Activated T-cell treated with anti-CD3 and anti-CD28 coated beads for 48 hours (primary cell): Measurements from ENCODE around the gene EVA1B.

Experiments
- DNase-seq: peaks from one replicate; pipeline ENCODE4 v3.0.0-alpha.2; 2020; ENCODE audit warnings: low read depth

Gene EVA1B

DNA sequence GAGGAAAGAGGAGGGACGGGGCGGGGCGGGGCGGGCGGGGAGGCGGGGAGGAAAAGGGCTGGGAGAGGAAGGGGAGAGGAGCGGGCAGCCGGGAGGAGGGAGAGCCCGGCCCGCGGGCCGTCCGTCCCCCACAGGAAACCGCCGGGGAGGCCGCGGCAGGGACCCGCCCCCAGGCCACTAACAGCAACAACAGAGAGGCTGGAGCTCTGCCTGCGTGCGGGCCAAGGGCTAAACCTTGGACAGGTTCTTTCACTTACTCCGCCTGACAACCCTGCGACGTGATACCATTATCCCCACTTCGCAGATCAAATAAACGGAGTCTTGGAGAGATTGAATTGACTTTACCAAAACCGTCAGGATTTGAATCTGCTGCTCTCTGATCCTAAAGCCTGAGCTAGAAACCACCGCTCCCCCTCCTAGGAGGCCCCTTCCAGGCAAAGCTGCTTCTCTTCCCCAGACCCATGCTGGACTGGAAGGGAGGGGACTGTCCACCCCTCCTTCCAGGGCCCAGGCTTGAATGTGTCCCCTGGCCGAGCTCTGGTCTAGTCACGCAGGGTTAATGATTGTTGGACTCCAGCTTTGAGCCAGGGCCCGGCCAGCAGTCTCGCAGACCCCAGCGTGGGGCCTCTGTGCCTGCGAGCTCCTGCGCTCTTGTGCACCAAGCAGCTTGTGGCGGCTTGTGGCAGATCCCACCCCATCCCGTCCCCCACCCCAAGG is at the start of gene EVA1B:
Gene EVA1B, minus strand, starts transcription at position 10 of the 717 bp plus-strand sequence. CDS start 608 bp downstream, outside the sequence.
- peak; percentile 38 for DNase-seq

DNA sequence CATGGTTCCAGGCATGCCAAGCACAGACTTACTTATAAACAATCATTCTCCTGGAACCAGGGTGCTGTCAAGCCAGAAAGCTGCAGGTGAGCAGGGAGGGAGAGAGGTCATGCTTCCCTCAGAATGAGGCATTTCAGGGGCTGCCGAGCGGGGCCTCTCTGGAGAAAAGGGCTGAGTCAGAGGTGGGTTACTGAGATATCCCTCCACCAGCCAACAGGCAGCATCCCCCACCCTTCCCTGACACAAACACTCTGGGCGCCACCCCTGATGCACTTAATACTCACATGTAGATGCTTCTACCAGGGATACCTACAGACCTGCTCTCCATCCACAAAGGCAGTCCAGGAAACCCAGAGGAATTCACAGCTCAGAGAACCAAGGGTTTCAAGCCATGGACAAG is 49.2 kb upstream of the EVA1B start:
- DNase-seq: no peak

GRCh38 chr1:36369061-36369861 is 45.8 kb upstream of the EVA1B start:
- DNase-seq: peak; percentile 76

- DNase-seq: no peak
Measured at GRCh38 chr1:36367798-36368197, 44.4 kb upstream of the EVA1B start.

GRCh38 chr1:36367066-36367465 is 43.6 kb upstream of the EVA1B start:
- no peak for DNase-seq

DNA sequence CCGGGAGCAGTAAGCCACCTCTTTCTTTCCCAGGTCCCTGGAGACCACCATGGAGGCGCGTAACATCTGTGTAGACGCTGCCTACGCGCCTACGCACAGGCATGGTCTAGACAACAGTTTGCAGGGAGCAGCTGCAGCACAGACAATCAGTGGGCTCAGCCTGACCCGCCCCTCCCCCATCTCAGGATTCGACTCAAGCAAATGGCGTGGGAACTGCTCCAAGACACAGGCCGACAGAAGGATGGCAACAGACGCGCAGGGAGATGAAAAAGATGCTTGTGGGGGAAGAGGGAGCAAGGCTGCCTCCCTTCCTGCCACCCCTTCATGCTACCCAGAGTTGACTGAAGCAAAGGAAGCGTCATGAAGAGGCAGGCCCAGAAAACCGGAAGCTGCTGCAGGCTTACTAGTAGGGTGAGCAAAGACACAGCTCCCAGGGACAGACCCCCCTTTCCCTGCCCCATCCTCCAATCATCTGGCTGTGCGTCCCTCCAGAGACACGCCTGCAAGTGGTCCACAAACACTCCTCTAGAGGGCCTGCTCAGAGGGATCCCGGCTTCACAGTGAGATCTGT is 42.7 kb upstream of the EVA1B start:
- DNase-seq: no peak

DNA sequence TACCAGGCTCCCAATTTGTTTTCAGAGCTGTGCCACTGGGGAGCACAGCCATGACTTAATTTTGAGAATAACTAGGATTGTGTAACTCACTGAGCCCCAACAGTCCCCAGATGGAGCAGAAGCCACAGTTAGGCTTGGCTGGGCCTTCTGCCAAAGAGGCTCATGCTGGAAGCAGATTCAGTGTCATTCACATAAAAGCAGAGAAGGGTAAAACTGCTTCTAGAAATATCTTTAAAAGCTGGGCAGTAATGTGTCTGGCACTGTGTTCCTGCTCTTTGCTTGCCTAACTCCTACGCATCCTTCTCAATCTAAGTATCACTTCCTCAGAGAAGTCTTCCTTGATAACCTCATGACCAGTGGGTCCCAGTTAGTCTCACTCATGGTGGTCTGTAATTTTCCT is 41.9 kb upstream of the EVA1B start:
- no peak for DNase-seq

- DNase-seq: no peak
Measured at GRCh38 chr1:36359911-36360550, 36.6 kb upstream of the EVA1B start.

DNA sequence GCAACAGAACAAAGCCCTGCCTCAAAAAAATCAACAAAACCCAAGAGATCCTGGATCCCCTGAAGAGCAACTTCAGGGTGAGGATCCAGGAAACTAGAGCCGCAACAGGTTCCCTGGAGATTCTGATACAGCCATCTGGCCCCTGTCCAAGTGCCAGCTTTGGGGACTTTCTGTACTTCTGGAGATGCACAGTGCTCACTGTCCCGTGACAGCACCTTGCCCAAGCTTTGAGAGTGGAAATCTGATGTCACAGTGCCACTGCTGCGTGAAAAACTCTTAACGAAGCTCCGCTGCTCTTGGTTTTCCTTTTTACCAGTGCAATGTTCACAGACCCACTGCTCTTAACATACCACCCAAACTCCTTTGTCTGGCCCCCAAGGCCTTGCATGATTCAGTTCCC is 35.9 kb upstream of the EVA1B start:
- no peak for DNase-seq

DNA sequence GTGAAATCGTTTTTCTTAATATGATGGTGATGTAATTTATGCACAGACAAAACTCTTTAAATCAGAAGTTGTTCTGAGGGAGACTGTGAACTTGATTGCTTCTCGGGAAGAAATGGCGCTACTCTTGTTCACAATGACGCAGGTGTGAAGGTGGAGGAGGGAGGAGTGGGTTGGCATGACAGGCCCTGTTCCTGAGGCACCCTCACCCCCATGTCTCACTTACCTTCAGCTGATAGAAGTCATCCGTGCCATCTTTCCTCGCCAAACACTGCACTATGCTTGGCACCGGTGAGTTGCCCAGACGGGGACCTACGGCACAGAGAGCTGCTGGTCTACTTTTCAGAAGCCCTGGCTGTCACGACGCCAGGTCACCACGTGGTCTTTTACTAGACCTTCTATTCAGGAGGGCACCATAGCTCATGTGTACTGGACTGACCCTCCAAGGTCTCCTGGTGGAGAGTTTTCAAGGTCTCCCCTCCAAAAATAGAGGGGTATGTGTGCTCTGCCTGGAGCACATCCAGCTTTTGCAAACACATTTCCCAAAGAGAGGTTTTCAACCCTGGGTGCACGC is 35.2 kb upstream of the EVA1B start:
- no peak for DNase-seq

- DNase-seq: no peak
Measured at GRCh38 chr1:36355811-36356210, 32.4 kb upstream of the EVA1B start.

GRCh38 chr1:36354486-36354885 is 31.0 kb upstream of the EVA1B start:
- DNase-seq: no peak

GRCh38 chr1:36352910-36353878 is 29.7 kb upstream of the EVA1B start:
- no peak for DNase-seq

DNA sequence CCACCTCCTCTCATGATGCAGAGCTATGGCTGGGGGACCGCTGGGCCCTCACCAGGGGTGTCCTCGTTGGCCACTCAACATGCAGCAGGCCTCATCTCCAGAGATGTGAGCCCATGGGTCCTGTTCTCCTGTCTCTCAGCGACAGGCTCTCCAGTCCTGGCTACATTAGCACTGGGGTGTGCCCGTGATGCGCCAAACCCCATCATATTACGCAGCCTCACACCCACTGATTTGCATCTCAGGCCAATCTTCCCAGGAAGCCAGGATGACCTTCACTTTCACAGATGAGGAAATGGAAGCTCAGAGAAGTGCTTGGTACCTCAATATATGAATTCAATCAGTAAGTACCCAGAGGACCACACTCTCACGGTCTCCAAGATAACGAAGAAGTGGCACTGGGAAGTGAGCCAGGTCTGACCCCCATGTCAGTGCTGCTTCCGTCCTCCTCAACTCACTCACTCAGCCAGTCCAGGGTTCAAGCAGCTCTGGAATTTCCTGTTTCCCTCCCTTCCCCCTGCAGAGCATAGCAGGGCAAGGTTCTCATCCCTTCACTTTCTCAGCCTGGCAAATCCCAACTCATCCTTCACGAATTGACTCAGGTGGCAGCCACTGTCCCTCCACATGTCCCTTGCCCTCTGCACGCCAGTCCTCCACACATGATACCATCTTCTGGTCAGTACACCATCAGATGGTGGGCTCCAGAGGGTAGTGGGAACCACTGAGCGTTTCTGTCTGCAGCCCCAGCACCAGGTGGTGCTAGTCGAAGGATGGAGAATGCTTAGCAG is 28.9 kb upstream of the EVA1B start:
- DNase-seq: no peak

DNA sequence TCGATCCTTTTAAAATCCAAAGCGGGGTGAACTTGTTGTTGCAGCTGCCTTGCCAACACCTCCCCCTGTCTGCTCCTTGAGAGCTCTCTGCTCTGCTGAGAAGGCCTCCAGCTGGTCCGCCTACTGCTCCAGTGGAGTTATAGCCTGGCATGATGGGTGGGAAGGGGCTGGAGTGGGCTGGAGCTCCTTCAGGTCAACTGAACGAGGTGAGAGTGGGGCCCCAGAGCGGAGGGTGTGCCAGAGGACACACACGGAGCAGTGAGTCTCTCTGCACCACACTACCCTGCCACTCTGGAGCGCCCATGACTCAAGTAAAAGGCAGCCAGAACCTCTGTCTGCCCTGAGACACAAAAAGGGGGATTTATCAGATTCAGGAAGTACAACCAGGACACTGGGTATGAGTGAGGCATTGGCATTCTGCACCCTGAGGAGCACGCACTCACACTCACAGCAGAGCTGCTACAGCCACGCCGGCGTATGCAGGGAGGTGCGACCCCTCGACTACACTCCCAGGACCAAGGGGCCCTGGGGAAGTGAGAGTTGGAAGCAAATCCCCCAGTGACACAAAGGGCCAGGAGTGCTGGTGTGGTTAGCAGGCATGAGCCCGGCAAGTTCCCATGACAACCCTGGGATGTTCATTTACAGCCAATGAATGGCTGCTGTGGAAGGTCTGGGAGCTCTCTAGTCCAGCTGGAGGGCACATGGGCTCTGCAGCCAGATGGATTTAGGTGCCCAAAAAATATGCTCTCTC is 28.0 kb upstream of the EVA1B start:
- no peak for DNase-seq

DNA sequence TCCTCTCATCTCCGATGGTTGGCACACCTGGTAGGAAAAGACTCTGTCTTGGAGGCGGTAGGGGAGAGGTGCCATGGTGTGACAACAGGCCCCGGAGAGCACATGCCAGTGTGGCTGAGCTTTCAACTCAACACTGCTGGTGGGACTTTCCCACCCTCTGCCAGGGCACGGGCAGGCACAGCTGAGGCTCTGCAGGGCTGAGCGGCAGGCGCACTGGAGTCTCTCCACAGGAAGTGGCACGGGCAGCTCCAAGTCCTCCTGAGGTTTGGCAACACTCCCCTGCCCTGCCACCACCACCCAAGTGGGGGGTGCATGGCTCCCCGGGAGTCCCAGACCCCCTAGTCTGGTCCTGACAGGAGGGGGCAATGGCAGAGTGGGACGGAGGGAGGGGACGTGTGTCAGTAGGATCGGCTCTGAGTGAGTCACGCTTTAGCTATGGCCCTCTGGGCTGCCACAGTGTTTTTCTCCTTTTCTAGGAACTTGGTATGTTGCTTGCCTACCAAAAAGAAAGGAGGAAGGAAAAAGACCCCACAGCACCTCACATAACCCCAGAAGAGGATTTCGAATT is 27.3 kb upstream of the EVA1B start:
- peak; percentile 29 for DNase-seq

- DNase-seq: no peak
Measured at GRCh38 chr1:36349839-36350238, 26.4 kb upstream of the EVA1B start.

DNA sequence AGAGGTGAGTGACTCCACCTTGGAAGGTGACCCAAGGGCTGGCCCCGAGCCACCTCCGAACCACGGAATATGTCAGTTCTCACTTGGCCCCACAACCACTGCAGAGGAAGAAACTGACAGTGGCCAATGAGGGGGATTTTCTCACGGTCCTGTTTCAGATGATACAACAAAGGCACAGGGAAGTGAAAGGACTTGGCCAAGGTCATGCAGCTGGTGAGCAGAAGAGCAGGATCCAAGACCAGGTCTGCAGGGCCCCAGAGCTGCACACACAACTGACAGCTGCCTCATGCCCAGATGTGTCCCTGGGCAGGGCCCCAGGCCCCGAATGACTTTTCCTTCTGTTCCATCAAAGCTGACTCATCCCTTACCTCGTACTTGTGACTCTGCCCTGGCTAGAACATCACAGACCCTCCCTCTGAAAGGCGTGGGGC is 25.8 kb upstream of the EVA1B start:
- DNase-seq: no peak

DNA sequence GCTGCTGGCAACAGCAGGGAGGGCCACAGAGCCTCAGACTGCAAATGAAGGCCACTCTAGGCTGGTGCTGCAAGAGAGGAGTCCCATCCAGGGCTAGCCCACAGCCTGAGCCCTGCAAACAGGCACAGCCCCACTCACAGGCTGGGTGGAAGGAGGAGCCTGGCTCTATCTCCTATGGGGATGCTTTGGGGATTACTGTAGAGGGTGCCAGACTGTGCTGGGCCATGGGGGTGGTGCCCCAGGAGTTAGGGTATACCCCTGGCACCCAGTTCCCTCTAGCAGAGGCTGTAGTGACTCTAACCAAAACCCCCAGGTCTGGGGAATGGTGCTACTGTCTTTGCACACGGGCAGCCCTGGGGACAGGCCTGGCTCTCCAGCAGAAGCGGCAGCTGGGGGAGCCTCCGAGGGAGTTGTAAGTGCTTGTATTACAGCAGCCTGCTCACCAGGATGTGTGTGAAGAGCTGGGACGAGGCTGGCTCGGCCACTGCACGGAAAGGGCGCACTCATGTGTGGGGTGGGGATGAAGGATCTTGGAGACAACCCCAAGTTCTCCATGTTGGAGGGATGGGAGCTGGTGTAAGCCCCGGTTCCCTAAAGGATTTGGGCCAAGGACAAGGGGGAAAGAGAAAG is 23.4 kb upstream of the EVA1B start:
- DNase-seq: no peak
